ENCODE measurements around the gene PTRH2. TPM values are rescaled to one million over a fixed set of nuclear protein-coding genes. Genes with fewer than 3 reads are reported as not detected.
A peak's percentile ranks its signal among the peaks of the same experiment; 100 is the strongest.

Gene PTRH2
- total RNA-seq, 3 donors from 2014 or later (not counting 1 experiment from before 2014, with no cell fraction given) = 5.9 to 10.5 (median 6.6) TPM

DNA sequence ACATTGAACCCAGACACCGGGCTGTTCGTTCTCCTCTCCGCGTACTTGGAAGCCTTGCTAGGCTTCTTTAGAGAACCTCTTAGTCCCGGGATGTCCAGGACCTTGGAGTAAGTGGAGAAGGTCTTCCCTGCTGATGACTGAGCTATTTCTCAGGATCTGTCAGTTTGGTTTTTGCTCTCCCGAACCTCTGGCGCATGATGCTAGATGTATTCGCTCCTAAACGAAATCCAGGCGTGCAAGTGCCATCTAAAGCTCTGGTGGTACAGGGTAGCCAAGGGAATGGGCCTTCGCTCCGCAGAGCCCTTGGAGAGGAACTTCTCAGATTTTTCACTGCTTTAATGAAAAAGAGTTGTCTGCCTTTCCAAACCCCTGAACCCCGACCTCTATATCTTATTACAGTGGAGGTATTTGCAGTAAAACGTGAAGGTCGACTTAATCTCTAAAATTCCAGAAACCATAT is 771 bp upstream of the PTRH2 start:
- H3K27ac Mint-ChIP-seq = peak overlapping the region; percentile 99 to 100

DNA sequence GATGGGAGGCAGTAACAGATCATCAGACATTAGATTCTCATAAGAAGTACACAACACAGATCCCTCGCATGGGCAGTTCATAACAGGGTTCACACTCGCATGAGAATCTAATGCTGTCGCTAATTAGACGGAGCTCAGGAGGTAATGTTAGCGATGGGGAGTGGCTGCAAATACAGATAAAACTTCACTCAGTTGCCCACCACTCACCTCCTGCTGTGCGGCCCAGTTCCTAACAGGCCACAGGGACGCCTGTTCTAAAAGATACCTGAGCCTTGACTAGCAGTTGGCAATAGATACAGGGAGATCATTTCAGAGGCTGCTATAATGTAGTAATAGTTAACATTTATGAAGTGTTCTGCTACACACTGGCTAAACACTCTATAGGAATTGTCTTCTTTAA is 4.9 kb downstream of the PTRH2 start:
- Mint-ChIP-seq H3K27ac (peak overlapping the region in 1 of 2 donors; percentile 4), H3K4me3 (no peak overlapping the region), H3K36me3 (no peaks in the 10 kb centered on the region), H3K4me1 (peaks cover 66 to 69% of the 10 kb centered on the region in 2 donors), H3K27me3 (ENCODE audit: low read depth in 2 of 2) (no peaks in the 10 kb centered on the region), H3K9me3 (no peaks in the 10 kb centered on the region)
- Histone ChIP-seq H3K27me3 (ENCODE audit: control insufficient read depth, insufficient read depth, low read length) (no peaks in the 10 kb centered on the region), H3K4me3 (ENCODE audit: low read length) (no peak overlapping the region), H3K4me1 (ENCODE audit: control insufficient read depth, insufficient read depth, low read length) (peaks cover 15% of the 10 kb centered on the region), H3K9me3 (ENCODE audit: control insufficient read depth, insufficient read depth, low read length) (no peaks in the 10 kb centered on the region), H3K36me3 (ENCODE audit: control insufficient read depth, insufficient read depth, low read length) (peaks cover 20% of the 10 kb centered on the region), H3K27ac (ENCODE audit: low read length) (no peak overlapping the region)
- 98% methylated on average over 7 of the region's 7 CpGs for WGBS (ENCODE audit: insufficient coverage)
- intact Hi-C loops (cut with micrococcal nuclease) = no loop called here
- TF ChIP-seq, protein P1, sequence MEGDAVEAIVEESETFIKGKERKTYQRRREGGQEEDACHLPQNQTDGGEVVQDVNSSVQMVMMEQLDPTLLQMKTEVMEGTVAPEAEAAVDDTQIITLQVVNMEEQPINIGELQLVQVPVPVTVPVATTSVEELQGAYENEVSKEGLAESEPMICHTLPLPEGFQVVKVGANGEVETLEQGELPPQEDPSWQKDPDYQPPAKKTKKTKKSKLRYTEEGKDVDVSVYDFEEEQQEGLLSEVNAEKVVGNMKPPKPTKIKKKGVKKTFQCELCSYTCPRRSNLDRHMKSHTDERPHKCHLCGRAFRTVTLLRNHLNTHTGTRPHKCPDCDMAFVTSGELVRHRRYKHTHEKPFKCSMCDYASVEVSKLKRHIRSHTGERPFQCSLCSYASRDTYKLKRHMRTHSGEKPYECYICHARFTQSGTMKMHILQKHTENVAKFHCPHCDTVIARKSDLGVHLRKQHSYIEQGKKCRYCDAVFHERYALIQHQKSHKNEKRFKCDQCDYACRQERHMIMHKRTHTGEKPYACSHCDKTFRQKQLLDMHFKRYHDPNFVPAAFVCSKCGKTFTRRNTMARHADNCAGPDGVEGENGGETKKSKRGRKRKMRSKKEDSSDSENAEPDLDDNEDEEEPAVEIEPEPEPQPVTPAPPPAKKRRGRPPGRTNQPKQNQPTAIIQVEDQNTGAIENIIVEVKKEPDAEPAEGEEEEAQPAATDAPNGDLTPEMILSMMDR (IDR thresholded peaks at IDR 0.05) = no peak
- DNase-seq (no peak), ATAC-seq (no peak)

More for the DNA sequence above, 771 bp upstream of the PTRH2 start:
- peaks cover 48 to 58% of the 10 kb centered on the region in 2 donors for H3K4me1 Mint-ChIP-seq
- Histone ChIP-seq H3K27ac (ENCODE audit: low read length) (peak overlapping the region; percentile 89), H3K4me1 (ENCODE audit: control insufficient read depth, insufficient read depth, low read length) (peaks cover 20% of the 10 kb centered on the region), H3K9me3 (ENCODE audit: control insufficient read depth, insufficient read depth, low read length) (no peaks in the 10 kb centered on the region), H3K4me3 (ENCODE audit: low read length) (peak overlapping the region; percentile 82), H3K36me3 (ENCODE audit: control insufficient read depth, insufficient read depth, low read length) (no peaks in the 10 kb centered on the region), H3K27me3 (ENCODE audit: control insufficient read depth, insufficient read depth, low read length) (no peaks in the 10 kb centered on the region)
- ATAC-seq (no peak), DNase-seq (peak in 1 of 2 donors; percentile 43)
- H3K4me3 Mint-ChIP-seq = peak overlapping the region; percentile 99
- 2% methylated on average over 15 of the region's 15 CpGs for WGBS (ENCODE audit: insufficient coverage)
- no peaks in the 10 kb centered on the region for H3K27me3 Mint-ChIP-seq (ENCODE audit: low read depth in 2 of 2)
- H3K36me3 Mint-ChIP-seq = no peaks in the 10 kb centered on the region
- intact Hi-C loops (cut with micrococcal nuclease) = no loop called here
- H3K9me3 Mint-ChIP-seq = no peaks in the 10 kb centered on the region
- TF ChIP-seq, protein P1 (IDR thresholded peaks at IDR 0.05) = no peak

DNA sequence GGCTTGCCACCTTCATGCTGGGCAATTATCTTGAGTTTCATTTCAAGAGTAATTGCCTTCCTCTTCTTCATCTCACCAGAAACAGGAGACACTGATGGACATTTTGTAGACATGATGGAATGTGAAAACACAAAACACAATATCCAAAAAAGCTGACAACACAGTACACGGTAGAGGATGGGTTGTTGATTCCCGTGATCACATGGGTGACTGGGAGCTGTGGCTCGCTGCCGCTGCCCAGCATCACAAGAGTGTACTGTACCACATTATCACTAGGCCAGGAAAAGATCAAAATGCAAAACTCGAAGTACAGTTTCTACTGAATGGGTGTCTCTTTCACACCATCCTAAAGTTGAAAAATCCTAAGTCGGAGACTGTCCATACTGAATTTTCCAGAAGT is 7.4 kb downstream of the PTRH2 start:
- Histone ChIP-seq H3K4me3 (ENCODE audit: low read length) (no peak overlapping the region), H3K27me3 (ENCODE audit: control insufficient read depth, insufficient read depth, low read length) (no peaks in the 10 kb centered on the region), H3K9me3 (ENCODE audit: control insufficient read depth, insufficient read depth, low read length) (no peaks in the 10 kb centered on the region), H3K36me3 (ENCODE audit: control insufficient read depth, insufficient read depth, low read length) (peaks cover 42% of the 10 kb centered on the region), H3K4me1 (ENCODE audit: control insufficient read depth, insufficient read depth, low read length) (no peaks in the 10 kb centered on the region), H3K27ac (ENCODE audit: low read length) (no peak overlapping the region)
- H3K27me3 Mint-ChIP-seq (ENCODE audit: low read depth in 2 of 2) = no peaks in the 10 kb centered on the region
- ATAC-seq (no peak), DNase-seq (no peak)
- intact Hi-C loops (cut with micrococcal nuclease) = no loop called here
- peaks cover under 1% of the 10 kb centered on the region for H3K36me3 Mint-ChIP-seq
- H3K4me1 Mint-ChIP-seq = peaks cover 50 to 52% of the 10 kb centered on the region in 2 donors
- H3K9me3 Mint-ChIP-seq = no peaks in the 10 kb centered on the region
- TF ChIP-seq, protein P1 (IDR thresholded peaks at IDR 0.05) = no peak
- peak overlapping the region in 1 of 2 donors; percentile 59 for H3K27ac Mint-ChIP-seq
- H3K4me3 Mint-ChIP-seq = no peak overlapping the region
- 95% methylated on average over 6 of the region's 6 CpGs for WGBS (ENCODE audit: insufficient coverage)

- no peaks in the 10 kb centered on the region for H3K27me3 ChIP-seq (ENCODE audit: control insufficient read depth, insufficient read depth, low read length)
- Mint-ChIP-seq H3K9me3 (no peaks in the 10 kb centered on the region), H3K27me3 (ENCODE audit: low read depth in 2 of 2) (no peaks in the 10 kb centered on the region), H3K27ac (peak overlapping the region in 1 of 2 donors; percentile 59), H3K4me3 (no peak overlapping the region), H3K4me1 (peaks cover 48 to 52% of the 10 kb centered on the region in 2 donors), H3K36me3 (peaks cover 7% of the 10 kb centered on the region)
- DNase-seq = no peak
- no peaks in the 10 kb centered on the region for H3K9me3 ChIP-seq (ENCODE audit: control insufficient read depth, insufficient read depth, low read length)
- H3K4me1 ChIP-seq (ENCODE audit: control insufficient read depth, insufficient read depth, low read length) = no peaks in the 10 kb centered on the region
- peaks cover 48% of the 10 kb centered on the region for H3K36me3 ChIP-seq (ENCODE audit: control insufficient read depth, insufficient read depth, low read length)
- ATAC-seq = no peak
- H3K27ac ChIP-seq (ENCODE audit: low read length) = no peak overlapping the region
- WGBS (ENCODE audit: insufficient coverage) = 96% methylated on average over 7 of the region's 7 CpGs
- H3K4me3 ChIP-seq (ENCODE audit: low read length) = no peak overlapping the region
- intact Hi-C loops (cut with micrococcal nuclease) = no loop called here
- TF ChIP-seq, protein P1 (IDR thresholded peaks at IDR 0.05) = no peak
Observed at GRCh38 chr17:59699218-59699617, 8.0 kb downstream of the PTRH2 start.

All from natural killer cell (primary cell).